CD4-positive, CD25-positive, alpha-beta regulatory T cell (primary cell): ENCODE results near the gene OR51B2. TPM values are rescaled to one million over a fixed set of nuclear protein-coding genes. Genes with fewer than 3 reads are reported as not detected.

ENCODE experiments used
- ATAC-seq, 2 donors: fragments of 150-1000 bp; cut with Tn5 transposase; one replicate each; pipeline ENCODE4 v1.10.0; 2021; ENCODE audit warnings: low read depth in 2 of 2, moderate number of reproducible peaks in 2 of 2, moderate library complexity in 1 of 2
- DNase-seq, 3 donors: peaks; one replicate each; pipeline versions ENCODE4 v3.0.0 to v3.0.0-alpha.2; 2012 to 2022; ENCODE audit warnings: mixed read lengths in 1 of 3
- H3K27ac ChIP-seq: one replicate; pipeline ENCODE4 v1.7.0; 2013; ENCODE audit warnings: mild to moderate bottlenecking, low read length; ENCODE audit not compliant: insufficient read depth, poor library complexity, severe bottlenecking
- H3K27me3 ChIP-seq: one replicate; pipeline ENCODE4 v1.7.0; 2013; ENCODE audit warnings: low read length; ENCODE audit not compliant: control insufficient read depth, insufficient read depth
- H3K36me3 ChIP-seq: one replicate; pipeline ENCODE4 v1.7.0; 2013; ENCODE audit warnings: mild to moderate bottlenecking, low read length, moderate library complexity; ENCODE audit not compliant: control insufficient read depth, insufficient read depth
- H3K4me1 ChIP-seq: 2 replicates; pipeline ENCODE4 v1.7.0; 2013; ENCODE audit warnings: mild to moderate bottlenecking, low read length; ENCODE audit not compliant: insufficient read depth, control insufficient read depth, poor library complexity, severe bottlenecking
- H3K4me3 ChIP-seq: one replicate; pipeline ENCODE4 v1.7.0; 2013; ENCODE audit warnings: low read depth, mild to moderate bottlenecking, low read length, moderate library complexity
- H3K9me3 ChIP-seq, 2 experiments: 1 replicate in 1 of 2; 2 replicates in 1 of 2; pipeline ENCODE4 v1.7.0; 2013; ENCODE audit warnings: low read length in 2 of 2, mild to moderate bottlenecking in 1 of 2, moderate library complexity in 1 of 2; ENCODE audit not compliant: control insufficient read depth in 2 of 2
- H3K27ac Mint-ChIP-seq, 3 donors: one replicate each; pipeline ENCODE4 v1.8.0; 2020 to 2022; ENCODE audit warnings: mild to moderate bottlenecking in 3 of 3, mixed read lengths in 3 of 3, moderate library complexity in 2 of 3
- H3K27me3 Mint-ChIP-seq: one replicate; pipeline ENCODE4 v1.8.0; 2022; ENCODE audit warnings: mild to moderate bottlenecking, mixed read lengths
- H3K36me3 Mint-ChIP-seq: one replicate; pipeline ENCODE4 v1.8.0; 2020; ENCODE audit warnings: mixed read lengths
- H3K4me1 Mint-ChIP-seq, 4 donors: one replicate each; pipeline ENCODE4 v1.8.0; 2020 to 2022; ENCODE audit warnings: mixed read lengths in 4 of 4, mild to moderate bottlenecking in 1 of 4
- H3K4me3 Mint-ChIP-seq, 4 donors: one replicate each; pipeline ENCODE4 v1.8.0; 2020 to 2022; ENCODE audit warnings: mild to moderate bottlenecking in 4 of 4, mixed read lengths in 4 of 4, moderate library complexity in 3 of 4
- H3K9me3 Mint-ChIP-seq, 7 donors: one replicate each; pipeline ENCODE4 v1.8.0; 2020 to 2022; ENCODE audit warnings: mixed read lengths in 7 of 7, mild to moderate bottlenecking in 3 of 7, moderate library complexity in 2 of 7
- polyA plus RNA-seq, 4 donors: library from polyadenylated mRNA; unstranded; fragments of 300-500 nt; fragmentation: Illumina TruSeq; gene quantifications; one replicate each; pipeline ENCODE4 v1.2.3, GENCODE V29; 2021
- total RNA-seq: library from RNA; stranded (reverse); gene quantifications from one replicate; pipeline ENCODE4 v1.2.3, GENCODE V29; 2022

OR51B2 gene
- total and polyA plus RNA-seq, 5 donors from 2014 or later, result not detected

GRCh38 chr11:5280582-5281102 is 43.5 kb downstream of the OR51B2 start:
- Mint-ChIP-seq H3K9me3 (peaks cover 0 to 1% (median 0%) of the 10 kb centered on the region in 7 donors), H3K4me3 (no peak overlapping the region), H3K36me3 (no peaks in the 10 kb centered on the region), H3K27ac (no peak overlapping the region), H3K4me1 (no peaks in the 10 kb centered on the region), H3K27me3 (peaks cover 5% of the 10 kb centered on the region)
- H3K36me3 ChIP-seq, result no peaks in the 10 kb centered on the region
- ATAC-seq (peak in 1 of 2 donors; percentile 44), DNase-seq (peak in 1 of 3 donors; percentile 53)
- no peaks in the 10 kb centered on the region for H3K4me1 ChIP-seq
- no peaks in the 10 kb centered on the region for H3K9me3 ChIP-seq
- H3K27me3 ChIP-seq, result no peaks in the 10 kb centered on the region
- no peak overlapping the region for H3K27ac ChIP-seq
- no peak overlapping the region for H3K4me3 ChIP-seq

- Histone ChIP-seq H3K4me3 (no peak overlapping the region), H3K9me3 (no peaks in the 10 kb centered on the region), H3K27ac (no peak overlapping the region), H3K36me3 (no peaks in the 10 kb centered on the region), H3K4me1 (no peaks in the 10 kb centered on the region), H3K27me3 (no peaks in the 10 kb centered on the region)
- H3K4me1 Mint-ChIP-seq, result no peaks in the 10 kb centered on the region
- no peaks in the 10 kb centered on the region for H3K36me3 Mint-ChIP-seq
- H3K9me3 Mint-ChIP-seq, result peaks cover 0 to 1% (median 0%) of the 10 kb centered on the region in 7 donors
- H3K27me3 Mint-ChIP-seq, result no peaks in the 10 kb centered on the region
- H3K27ac Mint-ChIP-seq, result no peak overlapping the region
- ATAC-seq, result no peak
- H3K4me3 Mint-ChIP-seq, result no peak overlapping the region
- DNase-seq, result no peak
Observed at GRCh38 chr11:5279471-5280090, 44.5 kb downstream of the OR51B2 start.

DNA sequence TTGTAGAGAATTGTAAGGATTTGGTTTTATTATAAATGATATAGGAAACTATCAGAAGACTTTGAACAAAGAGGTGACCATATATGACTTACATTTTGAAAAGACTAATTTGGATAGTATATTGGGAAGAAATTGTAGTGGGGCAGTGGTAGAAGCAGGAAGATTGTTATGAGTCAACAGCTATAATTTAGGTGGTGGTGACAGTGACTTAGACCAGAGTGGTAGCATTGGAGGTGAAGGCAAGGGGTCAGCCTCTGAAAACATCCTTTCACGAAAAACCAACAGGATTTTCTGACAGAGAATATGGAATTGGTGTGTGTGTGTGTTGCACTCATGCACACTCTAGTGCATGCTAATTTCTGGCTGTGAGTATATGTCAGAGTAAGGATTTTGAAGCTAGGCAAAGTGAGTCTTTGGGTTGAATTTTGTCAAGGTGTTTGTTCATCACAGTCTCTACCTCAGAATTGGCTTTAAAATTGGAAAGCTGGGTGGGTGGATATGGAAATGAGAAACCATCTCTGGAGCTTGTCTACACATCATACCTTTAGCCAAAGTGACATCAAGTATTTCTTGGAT is 46.2 kb downstream of the OR51B2 start:
- no peak overlapping the region for H3K4me3 Mint-ChIP-seq
- no peak for ATAC-seq
- Histone ChIP-seq H3K27me3 (no peaks in the 10 kb centered on the region), H3K36me3 (no peaks in the 10 kb centered on the region), H3K9me3 (no peaks in the 10 kb centered on the region), H3K4me1 (no peaks in the 10 kb centered on the region), H3K4me3 (no peak overlapping the region), H3K27ac (no peak overlapping the region)
- no peak overlapping the region for H3K27ac Mint-ChIP-seq
- H3K36me3 Mint-ChIP-seq, result no peaks in the 10 kb centered on the region
- no peaks in the 10 kb centered on the region for H3K9me3 Mint-ChIP-seq
- H3K27me3 Mint-ChIP-seq, result no peaks in the 10 kb centered on the region
- no peak for DNase-seq
- no peaks in the 10 kb centered on the region for H3K4me1 Mint-ChIP-seq

DNA sequence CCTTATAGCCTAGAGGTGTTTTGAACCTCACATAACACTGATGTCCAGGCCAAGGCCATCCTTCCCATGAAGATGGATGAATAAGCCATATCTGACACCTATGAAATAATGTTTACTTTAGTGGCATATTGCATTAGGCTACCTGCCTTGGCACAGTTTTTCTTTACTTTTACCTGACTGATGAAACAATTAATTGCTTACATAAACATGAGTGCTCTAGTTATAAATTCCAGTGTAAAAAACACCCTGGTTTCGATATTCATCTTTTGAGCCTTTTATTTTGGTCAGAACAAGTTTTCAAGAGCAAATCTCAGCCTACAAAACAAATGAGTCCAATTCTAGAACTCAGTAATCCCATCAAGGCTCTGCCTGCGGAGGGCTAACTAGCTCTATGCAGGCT is 47.4 kb downstream of the OR51B2 start:
- H3K27ac Mint-ChIP-seq, result no peak overlapping the region
- no peaks in the 10 kb centered on the region for H3K27me3 ChIP-seq

DNA sequence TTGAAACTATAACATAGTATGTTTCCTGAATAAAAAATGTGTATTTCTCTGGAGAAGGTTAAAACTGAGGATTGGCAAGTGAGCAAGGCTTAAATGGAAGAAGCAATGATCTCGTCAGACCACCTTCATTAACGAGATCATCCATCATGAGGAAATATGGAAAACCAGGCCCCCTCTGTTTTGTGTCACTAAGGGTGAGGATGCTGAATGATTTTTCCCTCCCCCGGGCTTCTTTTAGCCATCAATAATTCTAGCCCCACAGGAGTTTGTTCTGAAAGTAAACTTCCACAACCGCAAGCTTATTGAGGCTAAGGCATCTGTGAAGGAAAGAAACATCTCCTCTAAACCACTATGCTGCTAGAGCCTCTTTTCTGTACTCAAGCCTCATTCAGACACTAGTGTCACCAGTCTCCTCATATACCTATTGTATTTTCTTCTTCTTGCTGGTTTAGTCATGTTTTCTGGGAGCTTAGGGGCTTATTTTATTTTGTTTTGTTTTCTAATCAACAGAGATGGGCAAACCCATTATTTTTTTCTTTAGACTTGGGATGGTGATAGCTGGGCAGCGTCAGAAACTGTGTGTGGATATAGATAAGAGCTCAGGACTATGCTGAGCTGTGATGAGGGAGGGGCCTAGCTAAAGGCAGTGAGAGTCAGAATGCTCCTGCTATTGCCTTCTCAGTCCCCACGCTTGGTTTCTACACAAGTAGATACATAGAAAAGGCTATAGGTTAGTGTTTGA is 48.6 kb downstream of the OR51B2 start:
- ATAC-seq, result no peak
- no peaks in the 10 kb centered on the region for H3K9me3 ChIP-seq

More for the DNA sequence above, 47.4 kb downstream of the OR51B2 start:
- ATAC-seq (no peak), DNase-seq (no peak)
- no peaks in the 10 kb centered on the region for H3K4me1 ChIP-seq
- no peaks in the 10 kb centered on the region for H3K9me3 ChIP-seq
- Mint-ChIP-seq H3K4me1 (no peaks in the 10 kb centered on the region), H3K36me3 (no peaks in the 10 kb centered on the region), H3K9me3 (no peaks in the 10 kb centered on the region), H3K27me3 (no peaks in the 10 kb centered on the region), H3K4me3 (no peak overlapping the region)
- H3K4me3 ChIP-seq, result no peak overlapping the region
- no peak overlapping the region for H3K27ac ChIP-seq
- no peaks in the 10 kb centered on the region for H3K36me3 ChIP-seq

GRCh38 chr11:5274395-5274794 is 49.7 kb downstream of the OR51B2 start:
- Histone ChIP-seq H3K27ac (no peak overlapping the region), H3K9me3 (no peaks in the 10 kb centered on the region), H3K4me1 (no peaks in the 10 kb centered on the region), H3K4me3 (no peak overlapping the region), H3K36me3 (no peaks in the 10 kb centered on the region), H3K27me3 (no peaks in the 10 kb centered on the region)
- DNase-seq (no peak), ATAC-seq (no peak)
- H3K4me1 Mint-ChIP-seq, result no peaks in the 10 kb centered on the region
- H3K9me3 Mint-ChIP-seq, result peaks cover 0 to 2% (median 0%) of the 10 kb centered on the region in 7 donors
- no peak overlapping the region for H3K4me3 Mint-ChIP-seq
- no peak overlapping the region for H3K27ac Mint-ChIP-seq
- H3K36me3 Mint-ChIP-seq, result no peaks in the 10 kb centered on the region
- H3K27me3 Mint-ChIP-seq, result no peaks in the 10 kb centered on the region

More for the DNA sequence above, 48.6 kb downstream of the OR51B2 start:
- Mint-ChIP-seq H3K27me3 (no peaks in the 10 kb centered on the region), H3K36me3 (no peaks in the 10 kb centered on the region), H3K9me3 (peaks cover 0 to 1% (median 0%) of the 10 kb centered on the region in 7 donors), H3K27ac (no peak overlapping the region), H3K4me1 (no peaks in the 10 kb centered on the region), H3K4me3 (no peak overlapping the region)
- Histone ChIP-seq H3K27me3 (no peaks in the 10 kb centered on the region), H3K27ac (no peak overlapping the region), H3K36me3 (no peaks in the 10 kb centered on the region), H3K4me3 (no peak overlapping the region), H3K4me1 (no peaks in the 10 kb centered on the region)
- no peak for DNase-seq
